Suppressor macrophage treated with lipopolysaccharide for 1 hour (primary cell): Measurements from ENCODE around the gene PCDHA3.
A peak's percentile ranks its signal among the peaks of the same experiment; 100 is the strongest.
"Not testable (repeated sequence)": the region's sequence is repeated elsewhere in the genome, so short reads cannot be mapped to it uniquely, and the experiment has no call there.

Source experiments
- DNase-seq, 3 donors: peaks; one replicate each; pipeline ENCODE4 v3.0.0-alpha.2; 2020 to 2022

The PCDHA3 gene

DNA sequence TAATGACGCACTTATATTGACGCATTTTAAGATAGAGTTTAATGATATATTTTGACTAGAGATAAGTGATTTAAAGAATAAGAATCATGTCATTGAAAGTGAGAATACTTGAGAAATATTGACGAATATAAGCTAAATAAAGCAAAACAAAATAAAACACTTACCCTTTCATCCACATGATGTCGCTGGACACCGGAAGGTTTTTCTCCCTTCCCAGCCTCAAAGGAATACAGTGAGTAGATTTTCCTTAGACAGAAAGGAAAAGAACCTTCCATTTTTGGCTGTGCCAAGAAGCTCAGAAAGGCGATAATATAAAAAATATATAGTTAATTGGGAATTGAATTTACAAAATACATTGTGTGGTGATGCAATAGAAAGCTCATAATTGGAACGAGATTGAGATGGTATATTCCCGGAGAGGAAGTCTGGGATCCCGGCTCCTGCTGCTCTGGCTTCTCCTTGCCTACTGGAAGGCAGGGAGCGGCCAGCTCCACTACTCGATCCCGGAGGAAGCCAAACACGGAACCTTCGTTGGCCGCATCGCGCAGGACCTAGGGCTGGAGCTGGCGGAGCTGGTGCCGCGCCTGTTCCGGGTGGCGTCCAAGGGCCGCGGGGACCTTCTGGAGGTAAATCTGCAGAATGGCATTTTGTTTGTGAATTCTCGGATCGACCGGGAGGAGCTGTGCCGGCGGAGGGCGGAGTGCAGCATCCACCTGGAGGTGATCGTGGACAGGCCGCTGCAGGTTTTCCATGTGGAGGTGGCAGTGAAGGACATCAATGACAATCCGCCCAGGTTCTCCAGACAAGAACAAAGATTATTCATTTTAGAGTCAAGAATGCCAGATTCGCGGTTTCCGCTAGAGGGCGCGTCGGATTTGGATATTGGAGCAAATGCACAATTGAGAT lies 20.8 kb downstream of the PCDHA3 start, which contains the start of gene PCDHA5:
TSS of gene PCDHA5 (plus strand) at position 239 of the 906 bp plus-strand sequence.
- DNase-seq = peak; percentile 20 to 34 (median 33)

DNA sequence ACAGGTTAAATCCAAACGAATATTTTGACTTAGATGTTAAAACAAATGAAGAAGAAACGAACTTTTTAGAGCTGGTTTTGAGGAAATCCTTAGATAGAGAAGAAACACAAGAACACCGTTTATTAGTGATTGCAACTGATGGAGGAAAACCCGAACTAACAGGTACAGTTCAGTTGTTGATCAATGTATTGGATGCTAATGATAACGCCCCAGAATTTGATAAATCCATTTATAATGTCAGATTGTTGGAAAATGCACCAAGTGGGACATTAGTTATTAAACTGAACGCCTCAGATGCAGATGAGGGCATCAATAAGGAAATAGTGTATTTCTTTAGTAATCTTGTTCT lies 21.4 kb downstream of the PCDHA3 start:
- no peak for DNase-seq

GRCh38 chr5:140822969-140823368 lies 22.1 kb downstream of the PCDHA3 start:
- DNase-seq = not testable (repeated sequence)

DNA sequence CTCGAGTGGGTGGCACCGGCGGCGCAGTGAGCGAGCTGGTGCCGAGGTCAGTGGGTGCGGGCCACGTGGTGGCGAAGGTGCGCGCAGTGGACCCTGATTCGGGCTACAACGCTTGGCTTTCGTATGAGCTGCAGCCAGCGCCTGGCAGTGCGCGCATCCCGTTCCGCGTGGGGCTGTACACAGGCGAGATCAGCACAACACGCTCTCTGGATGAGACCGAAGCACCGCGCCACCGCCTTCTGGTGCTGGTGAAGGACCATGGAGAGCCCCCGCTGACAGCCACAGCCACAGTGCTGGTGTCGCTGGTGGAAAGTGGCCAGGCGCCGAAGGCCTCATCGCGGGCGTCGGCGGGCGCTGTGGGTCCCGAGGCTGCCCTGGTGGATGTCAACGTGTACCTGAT lies 22.6 kb downstream of the PCDHA3 start:
- DNase-seq = no peak

- DNase-seq = peak in 1 of 3 donors; percentile 3
Observed at GRCh38 chr5:140827704-140828361, 27.0 kb downstream of the PCDHA3 start, which contains the start of gene PCDHA6. Gene PCDHA6, plus strand, starts transcription at chr5:140827960. Its CDS starts 132 bp downstream, at chr5:140828092.

DNA sequence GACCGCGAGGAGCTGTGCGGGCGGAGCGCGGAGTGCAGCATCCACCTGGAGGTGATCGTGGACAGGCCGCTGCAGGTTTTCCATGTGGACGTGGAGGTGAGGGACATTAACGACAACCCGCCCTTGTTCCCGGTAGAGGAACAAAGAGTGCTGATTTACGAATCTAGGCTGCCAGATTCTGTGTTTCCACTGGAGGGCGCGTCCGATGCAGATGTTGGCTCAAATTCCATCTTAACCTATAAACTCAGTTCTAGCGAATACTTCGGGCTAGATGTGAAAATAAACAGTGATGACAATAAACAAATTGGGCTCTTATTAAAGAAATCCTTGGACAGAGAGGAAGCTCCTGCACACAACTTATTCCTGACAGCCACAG lies 27.5 kb downstream of the PCDHA3 start:
- DNase-seq = peak in 1 of 3 donors; percentile 12

DNA sequence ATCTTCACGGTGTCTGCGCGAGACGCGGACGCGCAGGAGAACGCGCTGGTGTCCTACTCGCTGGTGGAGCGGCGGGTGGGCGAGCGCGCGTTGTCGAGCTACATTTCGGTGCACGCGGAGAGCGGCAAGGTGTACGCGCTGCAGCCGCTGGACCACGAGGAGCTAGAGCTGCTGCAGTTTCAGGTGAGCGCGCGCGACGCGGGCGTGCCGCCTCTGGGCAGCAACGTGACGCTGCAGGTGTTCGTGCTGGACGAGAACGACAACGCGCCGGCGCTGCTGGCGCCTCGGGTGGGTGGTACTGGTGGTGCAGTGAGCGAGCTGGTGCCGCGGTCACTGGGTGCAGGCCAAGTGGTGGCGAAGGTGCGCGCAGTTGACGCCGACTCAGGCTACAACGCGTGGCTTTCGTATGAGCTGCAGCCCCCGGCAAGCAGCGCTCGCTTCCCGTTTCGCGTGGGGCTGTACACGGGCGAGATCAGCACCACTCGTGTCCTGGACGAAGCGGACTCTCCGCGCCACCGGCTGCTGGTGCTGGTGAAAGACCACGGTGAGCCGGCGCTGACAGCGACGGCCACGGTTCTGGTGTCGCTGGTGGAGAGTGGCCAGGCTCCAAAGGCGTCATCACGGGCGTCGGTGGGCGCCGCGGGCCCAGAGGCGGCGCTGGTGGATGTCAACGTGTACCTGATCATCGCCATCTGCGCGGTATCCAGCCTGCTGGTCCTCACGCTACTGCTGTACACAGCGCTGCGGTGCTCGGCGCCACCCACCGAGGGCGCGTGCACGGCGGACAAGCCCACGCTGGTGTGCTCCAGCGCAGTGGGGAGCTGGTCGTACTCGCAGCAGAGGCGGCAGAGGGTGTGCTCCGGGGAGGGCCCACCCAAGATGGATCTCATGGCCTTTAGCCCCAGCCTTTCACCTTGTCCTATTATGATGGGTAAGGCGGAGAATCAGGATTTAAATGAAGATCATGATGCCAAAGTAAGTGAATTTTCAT lies 28.9 kb downstream of the PCDHA3 start:
- DNase-seq = peak in 1 of 3 donors; percentile 8

DNA sequence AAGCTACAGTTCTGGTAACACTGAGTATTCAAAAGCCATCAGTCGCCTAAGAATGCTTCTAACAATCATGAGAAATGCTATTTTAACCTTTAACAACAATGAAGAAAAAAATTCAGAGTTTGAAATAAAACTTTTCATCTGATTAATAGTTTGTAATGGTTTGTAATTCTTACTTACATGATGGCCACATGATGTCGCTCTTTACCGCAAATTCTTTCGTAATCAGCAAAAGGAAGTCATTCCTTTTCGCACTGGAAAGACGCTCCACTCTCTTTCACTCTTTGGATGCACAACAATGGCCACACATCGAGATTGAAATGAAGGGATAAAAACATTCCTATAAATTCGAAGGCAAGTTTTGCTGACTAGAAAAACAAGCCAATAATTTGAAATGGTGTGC lies 33.1 kb downstream of the PCDHA3 start, which contains the start of gene PCDHA7:
TSS of gene PCDHA7 (plus strand) at position 277 of the 400 bp plus-strand sequence. CDS start at position 392, 115 bp downstream.
- peak in 2 of 3 donors; percentile 5 to 18 for DNase-seq

GRCh38 chr5:140834439-140835008 lies 33.7 kb downstream of the PCDHA3 start:
- DNase-seq = not testable (repeated sequence)

GRCh38 chr5:140835622-140836510 lies 35.0 kb downstream of the PCDHA3 start:
- peak in 1 of 3 donors; percentile 13 for DNase-seq

- peak; percentile 13 to 27 (median 15) for DNase-seq
Observed at GRCh38 chr5:140840978-140841962, 40.4 kb downstream of the PCDHA3 start, which contains the start of gene PCDHA8. Gene PCDHA8, plus strand, starts transcription at chr5:140841187. Its CDS starts 135 bp downstream, at chr5:140841322.

- no peak for DNase-seq
Observed at GRCh38 chr5:140842798-140843733, 42.2 kb downstream of the PCDHA3 start.

GRCh38 chr5:140848139-140849102 lies 47.6 kb downstream of the PCDHA3 start, which contains the start of gene PCDHA9:
Gene PCDHA9, plus strand, starts transcription at chr5:140848382. Its CDS starts 114 bp downstream, at chr5:140848496.
- DNase-seq = not testable (repeated sequence)

DNA sequence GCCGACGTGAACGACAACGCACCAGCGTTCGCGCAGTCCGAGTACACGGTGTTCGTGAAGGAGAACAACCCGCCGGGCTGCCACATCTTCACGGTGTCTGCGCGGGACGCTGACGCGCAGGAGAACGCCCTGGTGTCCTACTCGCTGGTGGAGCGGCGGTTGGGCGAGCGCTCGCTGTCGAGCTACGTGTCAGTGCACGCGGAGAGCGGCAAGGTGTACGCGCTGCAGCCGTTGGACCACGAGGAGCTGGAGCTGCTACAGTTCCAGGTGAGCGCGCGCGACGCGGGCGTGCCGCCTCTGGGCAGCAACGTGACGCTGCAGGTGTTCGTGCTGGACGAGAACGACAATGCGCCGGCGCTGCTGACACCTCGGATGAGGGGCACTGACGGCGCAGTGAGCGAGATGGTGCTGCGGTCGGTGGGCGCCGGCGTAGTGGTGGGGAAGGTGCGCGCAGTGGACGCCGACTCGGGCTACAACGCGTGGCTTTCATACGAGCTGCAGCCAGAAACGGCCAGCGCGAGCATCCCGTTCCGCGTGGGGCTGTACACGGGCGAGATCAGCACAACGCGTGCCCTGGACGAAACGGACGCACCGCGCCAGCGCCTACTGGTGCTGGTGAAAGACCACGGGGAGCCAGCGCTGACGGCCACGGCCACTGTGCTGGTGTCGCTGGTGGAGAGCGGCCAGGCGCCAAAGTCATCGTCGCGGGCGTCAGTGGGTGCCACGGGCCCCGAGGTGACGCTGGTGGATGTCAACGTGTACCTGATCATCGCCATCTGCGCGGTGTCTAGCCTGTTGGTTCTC lies 49.2 kb downstream of the PCDHA3 start:
- not testable (repeated sequence) for DNase-seq
